Activated CD8-positive, alpha-beta T cell treated with anti-CD3 and anti-CD28 coated beads for 36 hours (primary cell): ENCODE results near the gene PRMT7. TPM values are rescaled to one million over a fixed set of nuclear protein-coding genes. Genes with fewer than 3 reads are reported as not detected.

Experiments
- ATAC-seq: fragments of 200-7000 bp; cut with Tn5 transposase; one replicate; pipeline ENCODE4 v1.10.0; 2021; ENCODE audit warnings: mild to moderate bottlenecking, moderate library complexity
- CTCF ChIA-PET: fragments of 350-600 bp; sonication (Branson Sonifier 250); formaldehyde crosslinking; loops from one replicate; lab custom pipeline; 2021; ENCODE audit warnings: antibody characterized with exemption; lab: Charles Lee
- POLR2A ChIA-PET: fragments of 350-600 bp; sonication (Branson Sonifier 250); formaldehyde crosslinking; loops from one replicate; lab custom pipeline; 2021; ENCODE audit warnings: antibody characterized with exemption; lab: Charles Lee
- DNase-seq: peaks from one replicate; pipeline ENCODE4 v3.0.0-alpha.2; 2020
- H3K27ac Mint-ChIP-seq: one replicate; pipeline ENCODE4 v1.8.0; 2021; ENCODE audit warnings: mild to moderate bottlenecking, mixed read lengths
- H3K27me3 Mint-ChIP-seq: one replicate; pipeline ENCODE4 v1.8.0; 2021; ENCODE audit warnings: mixed read lengths
- H3K36me3 Mint-ChIP-seq: one replicate; pipeline ENCODE4 v1.8.0; 2021; ENCODE audit warnings: low read depth, mixed read lengths
- H3K4me1 Mint-ChIP-seq: one replicate; pipeline ENCODE4 v1.8.0; 2021; ENCODE audit warnings: low read depth, mixed read lengths
- H3K4me3 Mint-ChIP-seq: one replicate; pipeline ENCODE4 v1.8.0; 2021; ENCODE audit warnings: mild to moderate bottlenecking, moderate library complexity, mixed read lengths
- H3K9me3 Mint-ChIP-seq: one replicate; pipeline ENCODE4 v1.8.0; 2021; ENCODE audit warnings: mixed read lengths
- intact Hi-C: fragments of 100-400 bp; cut with micrococcal nuclease; formaldehyde crosslinking; loops from one replicate; pipeline ENCODE4 v1.10.0; 2022
- total RNA-seq, 2 experiments: library from RNA; stranded (reverse); gene quantifications; one replicate each; pipeline ENCODE4 v1.2.3, GENCODE V29; 2021
- TF ChIP-seq, protein P1 (sequence below): fragments of 200-600 bp; IDR thresholded peaks from one replicate; pipeline ENCODE4 v1.8.0; 2022; ENCODE audit warnings: antibody characterized with exemption, mild to moderate bottlenecking

PRMT7 gene
- total RNA-seq, 2 experiments from 2014 or later = 67.4 to 78.4 TPM

DNA sequence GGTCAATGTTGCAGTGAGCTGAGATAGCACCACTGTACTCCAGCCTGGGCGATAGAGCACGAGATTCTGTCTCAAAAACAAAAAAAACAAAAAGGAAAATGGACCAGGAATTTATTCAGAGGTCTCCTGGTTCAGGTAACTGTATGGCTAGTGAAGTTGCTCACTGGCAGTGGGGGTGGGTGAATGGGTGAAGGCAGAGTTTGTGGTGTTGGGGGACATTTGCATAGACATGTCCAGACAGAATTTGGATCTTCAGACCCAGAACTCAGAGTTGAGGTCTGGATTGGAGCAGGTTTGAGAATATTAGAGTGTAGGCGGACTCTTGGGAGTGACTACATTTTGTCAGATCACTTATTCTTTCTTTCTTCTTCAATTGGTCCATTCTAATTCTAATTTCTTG is 82.5 kb downstream of the PRMT7 start:
- Mint-ChIP-seq H3K27me3 (no peaks in the 10 kb centered on the region), H3K9me3 (no peaks in the 10 kb centered on the region), H3K36me3 (no peaks in the 10 kb centered on the region), H3K27ac (no peak overlapping the region), H3K4me1 (no peaks in the 10 kb centered on the region), H3K4me3 (no peak overlapping the region)
- intact Hi-C loops = no loop called here
- TF ChIP-seq, protein P1, sequence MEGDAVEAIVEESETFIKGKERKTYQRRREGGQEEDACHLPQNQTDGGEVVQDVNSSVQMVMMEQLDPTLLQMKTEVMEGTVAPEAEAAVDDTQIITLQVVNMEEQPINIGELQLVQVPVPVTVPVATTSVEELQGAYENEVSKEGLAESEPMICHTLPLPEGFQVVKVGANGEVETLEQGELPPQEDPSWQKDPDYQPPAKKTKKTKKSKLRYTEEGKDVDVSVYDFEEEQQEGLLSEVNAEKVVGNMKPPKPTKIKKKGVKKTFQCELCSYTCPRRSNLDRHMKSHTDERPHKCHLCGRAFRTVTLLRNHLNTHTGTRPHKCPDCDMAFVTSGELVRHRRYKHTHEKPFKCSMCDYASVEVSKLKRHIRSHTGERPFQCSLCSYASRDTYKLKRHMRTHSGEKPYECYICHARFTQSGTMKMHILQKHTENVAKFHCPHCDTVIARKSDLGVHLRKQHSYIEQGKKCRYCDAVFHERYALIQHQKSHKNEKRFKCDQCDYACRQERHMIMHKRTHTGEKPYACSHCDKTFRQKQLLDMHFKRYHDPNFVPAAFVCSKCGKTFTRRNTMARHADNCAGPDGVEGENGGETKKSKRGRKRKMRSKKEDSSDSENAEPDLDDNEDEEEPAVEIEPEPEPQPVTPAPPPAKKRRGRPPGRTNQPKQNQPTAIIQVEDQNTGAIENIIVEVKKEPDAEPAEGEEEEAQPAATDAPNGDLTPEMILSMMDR = no peak
- ATAC-seq (no peak), DNase-seq (no peak)
- CTCF ChIA-PET = interaction anchor here (1.2 to 2.0 kb wide), 6 partner anchors 19 to 128 kb away, joined by 3 to 8 read pairs (median 4); no protein-coding TSS in a partner anchor
- POLR2A ChIA-PET = interaction anchor here (1.0 kb wide), 1 partner anchor 31 kb away, joined by 3 read pairs; no protein-coding TSS in a partner anchor

- ChIA-PET CTCF (interaction anchor here (0.7 to 4.8 kb wide), 19 partner anchors 9 to 134 kb away, joined by 3 to 47 read pairs (median 6); partner anchors contain the start of gene SLC7A6), POLR2A (interaction anchor here (1.8 kb wide), 1 partner anchor 13 kb away, joined by 8 read pairs; no protein-coding TSS in a partner anchor)
- no peak for ATAC-seq
- H3K27me3 Mint-ChIP-seq = no peaks in the 10 kb centered on the region
- H3K27ac Mint-ChIP-seq = no peak overlapping the region
- no peak for DNase-seq
- no peak overlapping the region for H3K4me3 Mint-ChIP-seq
- intact Hi-C loops = loop anchor here (5.0 kb wide), 1 partner anchor 112 kb away; no protein-coding TSS in a partner anchor
- H3K36me3 Mint-ChIP-seq = no peaks in the 10 kb centered on the region
- H3K4me1 Mint-ChIP-seq = no peaks in the 10 kb centered on the region
- no peaks in the 10 kb centered on the region for H3K9me3 Mint-ChIP-seq
- TF ChIP-seq, protein P1 = no peak
Measured at GRCh38 chr16:68395167-68395786, 84.5 kb downstream of the PRMT7 start.

DNA sequence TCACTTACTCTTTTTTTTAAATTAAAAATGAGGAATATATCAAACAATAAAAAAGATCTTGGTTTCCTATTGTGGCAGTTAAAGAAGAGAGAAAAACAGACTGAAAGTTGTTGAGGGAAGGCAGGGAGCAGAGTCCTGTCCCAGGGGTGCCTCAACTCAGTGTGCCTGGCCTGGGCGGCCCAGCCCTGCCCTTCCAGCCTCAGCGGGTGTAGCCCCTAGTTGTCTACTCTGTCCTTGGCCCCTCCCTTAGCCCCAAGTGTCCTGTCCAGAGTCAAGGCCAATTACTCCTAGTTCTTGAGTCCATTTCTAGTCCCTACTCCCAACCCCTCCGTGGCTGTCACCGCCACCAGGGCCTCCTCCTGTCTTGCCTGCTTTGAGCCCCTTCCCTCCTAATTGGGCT is 85.0 kb downstream of the PRMT7 start:
- ATAC-seq = no peak
- no peak for DNase-seq
- Mint-ChIP-seq H3K4me1 (peaks cover under 1% of the 10 kb centered on the region), H3K4me3 (no peak overlapping the region), H3K9me3 (no peaks in the 10 kb centered on the region), H3K36me3 (no peaks in the 10 kb centered on the region), H3K27me3 (no peaks in the 10 kb centered on the region), H3K27ac (no peak overlapping the region)
- intact Hi-C loops = loop anchor here (5.0 kb wide), 1 partner anchor 111 kb away; no protein-coding TSS in a partner anchor
- TF ChIP-seq, protein P1 = no peak
- ChIA-PET POLR2A (interaction anchor here (0.7 kb wide), 1 partner anchor 133 kb away, joined by 3 read pairs; no protein-coding TSS in a partner anchor), CTCF (interaction anchor here (0.7 to 4.8 kb wide), 23 partner anchors 7 to 134 kb away, joined by 3 to 47 read pairs (median 6); partner anchors contain the start of genes SLC7A6 and SMPD3)

DNA sequence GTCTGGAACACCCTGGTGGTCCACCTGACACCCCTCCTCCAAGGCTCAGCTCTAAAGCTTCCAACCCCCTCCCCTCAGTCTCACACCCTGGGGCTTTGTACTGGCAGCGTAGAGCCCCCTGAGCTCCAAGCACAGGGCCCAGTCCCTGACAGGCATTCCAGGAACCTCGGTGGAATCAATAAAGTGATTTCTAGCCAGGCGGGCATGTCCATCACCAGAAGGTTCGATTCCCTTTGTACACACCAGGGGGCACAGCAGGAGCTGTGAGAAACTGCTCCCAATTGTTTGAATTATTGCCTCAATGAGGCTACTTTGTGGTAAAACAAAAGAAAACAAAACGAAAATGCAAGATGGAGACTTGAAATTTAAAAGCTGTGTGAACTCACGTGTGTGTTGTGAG is 85.7 kb downstream of the PRMT7 start:
- Mint-ChIP-seq H3K27me3 (no peaks in the 10 kb centered on the region), H3K36me3 (no peaks in the 10 kb centered on the region), H3K27ac (no peak overlapping the region), H3K4me3 (no peak overlapping the region), H3K4me1 (peaks cover 7% of the 10 kb centered on the region), H3K9me3 (no peaks in the 10 kb centered on the region)
- TF ChIP-seq, protein P1 = peak; percentile 60
- POLR2A ChIA-PET = interaction anchor here (0.7 to 1.5 kb wide), 2 partner anchors 18 to 132 kb away, joined by 3 read pairs; no protein-coding TSS in a partner anchor
- CTCF ChIA-PET = interaction anchor here (0.6 to 4.8 kb wide), 34 partner anchors 8 to 225 kb away, joined by 3 to 47 read pairs (median 4); partner anchors contain the start of genes SLC7A6 and SMPD3
- DNase-seq = peak; percentile 68
- intact Hi-C loops = loop anchor here (5.0 kb wide), 1 partner anchor 111 kb away; no protein-coding TSS in a partner anchor
- ATAC-seq = peak; percentile 77
